GM23338 (cell line): ENCODE data around the gene ABCC6. TPM values are rescaled to one million over a fixed set of nuclear protein-coding genes. Genes with fewer than 3 reads are reported as not detected.

Experiments
- ATAC-seq: fragments of 200-7000 bp; cut with Tn5 transposase; 3 replicates; pipeline ENCODE4 v1.9.1; 2020
- DNase-seq: peaks from one replicate; pipeline ENCODE4 v3.0.0-alpha.2; 2015; ENCODE audit warnings: low spot score
- H2AFZ ChIP-seq: fragments of 200-600 bp; sonication (generic); 2 replicates; pipeline ENCODE4 v1.8.0; 2016; ENCODE audit warnings: antibody characterized with exemption, mild to moderate bottlenecking, moderate library complexity
- H3F3A ChIP-seq: fragments of 200-600 bp; sonication (generic); replicated peaks from 2 replicates; pipeline ENCODE4 v1.8.0; 2017; ENCODE audit warnings: antibody characterized with exemption, mixed run types, low read depth
- H3K27ac ChIP-seq: fragments of 200-600 bp; sonication (generic); 2 replicates; pipeline ENCODE4 v1.6.1; 2016; ENCODE audit warnings: low read depth
- H3K27me3 ChIP-seq: fragments of 200-600 bp; sonication (generic); 2 replicates; pipeline ENCODE4 v1.8.0; 2016; ENCODE audit warnings: mild to moderate bottlenecking, mixed run types, moderate library complexity; ENCODE audit not compliant: insufficient read depth
- H3K36me3 ChIP-seq: fragments of 200-600 bp; sonication (generic); 2 replicates; pipeline ENCODE4 v1.8.0; 2016; ENCODE audit warnings: mild to moderate bottlenecking; ENCODE audit not compliant: insufficient read depth
- H3K4me1 ChIP-seq: fragments of 200-600 bp; sonication (generic); 2 replicates; pipeline ENCODE4 v1.8.0; 2016; ENCODE audit warnings: mild to moderate bottlenecking, moderate library complexity; ENCODE audit not compliant: insufficient read depth
- H3K4me2 ChIP-seq: fragments of 200-600 bp; sonication (generic); 2 replicates; pipeline ENCODE4 v1.7.1; 2017; ENCODE audit warnings: mixed run types
- H3K4me3 ChIP-seq: fragments of 200-600 bp; sonication (generic); 2 replicates; pipeline ENCODE4 v1.6.1; 2016; ENCODE audit warnings: mixed run types
- H3K79me2 ChIP-seq: fragments of 200-600 bp; sonication (generic); replicated peaks from 2 replicates; pipeline ENCODE4 v1.8.0; 2017; ENCODE audit warnings: mild to moderate bottlenecking; ENCODE audit not compliant: insufficient read depth
- H3K9me2 ChIP-seq: fragments of 200-600 bp; sonication (generic); 2 replicates; pipeline ENCODE4 v1.8.0; 2017; ENCODE audit not compliant: insufficient read depth
- H4K20me1 ChIP-seq: fragments of 200-600 bp; sonication (generic); replicated peaks from 2 replicates; pipeline ENCODE4 v1.8.0; 2017; ENCODE audit warnings: mild to moderate bottlenecking; ENCODE audit not compliant: insufficient read depth
- H3K27ac Mint-ChIP-seq: 2 replicates; pipeline ENCODE4 v1.8.0; 2020; ENCODE audit warnings: inconsistent platforms, mild to moderate bottlenecking, moderate library complexity, mixed read lengths
- H3K27me3 Mint-ChIP-seq: 3 replicates; pipeline ENCODE4 v1.8.0; 2022; ENCODE audit warnings: low read depth, mild to moderate bottlenecking, moderate library complexity, mixed read lengths, inconsistent platforms; ENCODE audit not compliant: insufficient read depth, poor library complexity
- H3K36me3 Mint-ChIP-seq: 3 replicates; pipeline ENCODE4 v1.8.0; 2021; ENCODE audit warnings: low read depth, mild to moderate bottlenecking, inconsistent platforms, moderate library complexity, mixed read lengths
- H3K4me1 Mint-ChIP-seq: 3 replicates; pipeline ENCODE4 v1.8.0; 2020; ENCODE audit warnings: mild to moderate bottlenecking, inconsistent platforms, mixed read lengths
- H3K4me3 Mint-ChIP-seq: 3 replicates; pipeline ENCODE4 v1.8.0; 2021; ENCODE audit warnings: moderate library complexity, mild to moderate bottlenecking, inconsistent platforms, mixed read lengths
- H3K9me3 Mint-ChIP-seq: 3 replicates; pipeline ENCODE4 v1.8.0; 2020; ENCODE audit warnings: moderate library complexity, mild to moderate bottlenecking, inconsistent platforms, mixed read lengths
- CREB1 ChIP-seq: fragments of 250-450 bp; sonication (Bioruptor Pico); IDR thresholded peaks from 2 replicates; pipeline ENCODE4 v1.5.0; 2020; ENCODE audit warnings: low read depth, mild to moderate bottlenecking, moderate library complexity
- CTCF ChIP-seq, 2 experiments: fragments of 200-600 bp in 1 of 2; sonication (generic) in 1 of 2; conservative IDR thresholded peaks; 2 replicates each; pipeline versions ENCODE4 v1.5.1 to v1.6.1; 2016 to 2017; ENCODE audit warnings: antibody characterized with exemption in 2 of 2, low read depth in 2 of 2, mild to moderate bottlenecking in 2 of 2, moderate library complexity in 1 of 2
- ETS1 ChIP-seq: IDR thresholded peaks from 2 replicates; pipeline ENCODE4 v1.6.1; 2016; ENCODE audit warnings: antibody characterized with exemption
- EZH2 ChIP-seq: fragments of 200-600 bp; sonication (generic); IDR thresholded peaks from one replicate; pipeline ENCODE4 v1.8.0; 2017; ENCODE audit warnings: antibody characterized with exemption, mild to moderate bottlenecking, low read depth; ENCODE audit not compliant: unreplicated experiment
- EZH2phosphoT487 ChIP-seq: fragments of 200-600 bp; sonication (generic); IDR thresholded peaks from one replicate; pipeline ENCODE4 v1.8.1; 2018; ENCODE audit warnings: antibody characterized with exemption; ENCODE audit not compliant: unreplicated experiment
- NANOG ChIP-seq: IDR thresholded peaks from 2 replicates; pipeline ENCODE4 v1.6.1; 2016; ENCODE audit warnings: antibody characterized with exemption, borderline replicate concordance
- STAT1 ChIP-seq: IDR thresholded peaks from one replicate; pipeline ENCODE4 v1.6.1; 2016; ENCODE audit warnings: antibody characterized with exemption; ENCODE audit not compliant: unreplicated experiment
- ZNF114 ChIP-seq: fragments of 250-450 bp; sonication (Bioruptor Pico); IDR thresholded peaks from 2 replicates; pipeline ENCODE4 v1.5.0; 2020; ENCODE audit warnings: mild to moderate bottlenecking, moderate library complexity
- ZNF331 ChIP-seq: fragments of 250-450 bp; sonication (Bioruptor Pico); IDR thresholded peaks from 2 replicates; pipeline ENCODE4 v1.5.0; 2020; ENCODE audit warnings: low read depth, mild to moderate bottlenecking, moderate library complexity
- polyA plus RNA-seq: library from polyadenylated mRNA; unstranded; fragments of >200 nt; fragmentation: Nextera tagmentation; extraction: Ambion mirVana; gene quantifications from 2 replicates; pipeline ENCODE4 v1.2.1, GENCODE V29; 2016
- total RNA-seq: library from RNA; depleted of rRNA; stranded (reverse); fragments of >200 nt; shearing (Covaris generic); gene quantifications from 2 replicates; pipeline ENCODE4 v1.2.3, GENCODE V29; 2014

ABCC6 gene
- total and polyA plus RNA-seq, 2 experiments from 2014 or later, result 0.73 to 2.8 TPM

GRCh38 chr16:16113076-16113475 is 110.2 kb downstream of the ABCC6 start:
- Histone ChIP-seq H3K4me2 (no peak overlapping the region), H3K4me3 (no peak overlapping the region), H3K9me2 (no peaks in the 10 kb centered on the region), H2AFZ (no peak overlapping the region), H3F3A (no peaks in the 10 kb centered on the region), H4K20me1 (peaks cover 3% of the 10 kb centered on the region; the same call in 1 of the 2 replicates), H3K79me2 (no peaks in the 10 kb centered on the region), H3K27me3 (no peaks in the 10 kb centered on the region), H3K36me3 (peaks cover 45% of the 10 kb centered on the region), H3K4me1 (no peaks in the 10 kb centered on the region; the same call in 1 of the 2 replicates), H3K27ac (no peak overlapping the region)
- Mint-ChIP-seq H3K9me3 (no peaks in the 10 kb centered on the region), H3K27me3 (peaks cover 2% of the 10 kb centered on the region), H3K27ac (no peak overlapping the region), H3K36me3 (peaks cover 85% of the 10 kb centered on the region), H3K4me1 (no peaks in the 10 kb centered on the region; the same call in 2 of the 3 replicates), H3K4me3 (no peak overlapping the region)
- ATAC-seq, result no peak
- TF ChIP-seq ETS1, result no peak
- no peak for DNase-seq

- no peak for DNase-seq
- TF ChIP-seq ZNF331 (CRISPR knock-in tag) (no peak), EZH2phosphoT487 (no peak), ZNF114 (CRISPR knock-in tag) (no peak), CREB1 (no peak), EZH2 (no peak), STAT1 (no peak)
- no peak overlapping the region for H3K27ac Mint-ChIP-seq
- no peak overlapping the region for H3K4me3 Mint-ChIP-seq
- no peaks in the 10 kb centered on the region for H3K79me2 ChIP-seq
- no peaks in the 10 kb centered on the region; the same call in 1 of the 3 replicates for H3K4me1 Mint-ChIP-seq
- H3K4me2 ChIP-seq, result no peak overlapping the region
- no peak for ATAC-seq
- peaks cover 2% of the 10 kb centered on the region for H3K27me3 Mint-ChIP-seq
- H4K20me1 ChIP-seq, result peaks cover 3% of the 10 kb centered on the region; the same call in 1 of the 2 replicates
- H3K4me3 ChIP-seq, result no peak overlapping the region
- no peak overlapping the region for H2AFZ ChIP-seq
- H3K9me3 Mint-ChIP-seq, result no peaks in the 10 kb centered on the region
- no peak overlapping the region for H3K27ac ChIP-seq
- no peaks in the 10 kb centered on the region; the same call in 1 of the 2 replicates for H3K4me1 ChIP-seq
- no peaks in the 10 kb centered on the region for H3K9me2 ChIP-seq
- H3K36me3 Mint-ChIP-seq, result peaks cover 85% of the 10 kb centered on the region
- no peaks in the 10 kb centered on the region for H3K27me3 ChIP-seq
- H3F3A ChIP-seq, result no peaks in the 10 kb centered on the region
- peaks cover 39% of the 10 kb centered on the region for H3K36me3 ChIP-seq
Measured at GRCh38 chr16:16112450-16113053, 110.7 kb downstream of the ABCC6 start.

GRCh38 chr16:16111639-16112038 is 111.7 kb downstream of the ABCC6 start:
- peaks cover 35% of the 10 kb centered on the region for H3K36me3 ChIP-seq
- H2AFZ ChIP-seq, result no peak overlapping the region
- DNase-seq (no peak), ATAC-seq (no peak)
- H3K27me3 Mint-ChIP-seq, result peaks cover 2% of the 10 kb centered on the region
- H3F3A ChIP-seq, result no peaks in the 10 kb centered on the region
- no peak overlapping the region for H3K27ac ChIP-seq
- no peak overlapping the region for H3K4me2 ChIP-seq
- H3K4me3 Mint-ChIP-seq, result no peak overlapping the region
- no peaks in the 10 kb centered on the region for H3K9me2 ChIP-seq
- H3K4me1 ChIP-seq, result no peaks in the 10 kb centered on the region; the same call in 1 of the 2 replicates
- no peak overlapping the region for H3K27ac Mint-ChIP-seq
- no peaks in the 10 kb centered on the region for H3K79me2 ChIP-seq
- no peaks in the 10 kb centered on the region; the same call in 1 of the 3 replicates for H3K4me1 Mint-ChIP-seq
- H3K9me3 Mint-ChIP-seq, result no peaks in the 10 kb centered on the region
- H4K20me1 ChIP-seq, result peaks cover 3% of the 10 kb centered on the region; the same call in 1 of the 2 replicates
- H3K27me3 ChIP-seq, result no peaks in the 10 kb centered on the region
- H3K36me3 Mint-ChIP-seq, result peaks cover 82% of the 10 kb centered on the region
- no peak overlapping the region for H3K4me3 ChIP-seq
- TF ChIP-seq NANOG (no peak), CTCF (conservative IDR thresholded peaks at IDR 0.05; ENCODE audit: low read depth in 2 of 2) (no peak)
